HuH-7 (cell line): ENCODE data around the gene HMBS.

Experiments
- DNase-seq: peaks from one replicate; pipeline ENCODE4 v3.0.0; 2011; ENCODE audit warnings: low spot score

Gene HMBS

GRCh38 chr11:119067371-119068222 lies 17.1 kb upstream of the HMBS start, which contains the start of gene VPS11:
VPS11 (plus strand) TSS chr11:119067818; CDS start chr11:119067824, 6 bp downstream.
- peak; percentile 98 for DNase-seq

DNA sequence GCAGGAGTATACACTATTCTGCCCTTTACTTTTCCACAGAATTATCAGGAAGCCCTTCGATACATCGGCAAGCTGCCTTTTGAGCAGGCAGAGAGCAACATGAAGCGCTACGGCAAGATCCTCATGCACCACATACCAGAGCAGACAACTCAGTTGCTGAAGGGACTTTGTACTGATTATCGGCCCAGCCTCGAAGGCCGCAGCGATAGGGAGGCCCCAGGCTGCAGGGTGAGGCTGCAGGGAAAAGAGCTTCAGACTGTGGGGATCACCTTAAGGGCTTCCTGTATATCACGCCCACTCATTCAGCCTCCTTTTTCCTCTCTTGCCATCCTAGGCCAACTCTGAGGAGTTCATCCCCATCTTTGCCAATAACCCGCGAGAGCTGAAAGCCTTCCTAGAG lies 6.8 kb upstream of the HMBS start:
- no peak for DNase-seq

GRCh38 chr11:119078675-119079420 lies 5.8 kb upstream of the HMBS start:
- no peak for DNase-seq

DNA sequence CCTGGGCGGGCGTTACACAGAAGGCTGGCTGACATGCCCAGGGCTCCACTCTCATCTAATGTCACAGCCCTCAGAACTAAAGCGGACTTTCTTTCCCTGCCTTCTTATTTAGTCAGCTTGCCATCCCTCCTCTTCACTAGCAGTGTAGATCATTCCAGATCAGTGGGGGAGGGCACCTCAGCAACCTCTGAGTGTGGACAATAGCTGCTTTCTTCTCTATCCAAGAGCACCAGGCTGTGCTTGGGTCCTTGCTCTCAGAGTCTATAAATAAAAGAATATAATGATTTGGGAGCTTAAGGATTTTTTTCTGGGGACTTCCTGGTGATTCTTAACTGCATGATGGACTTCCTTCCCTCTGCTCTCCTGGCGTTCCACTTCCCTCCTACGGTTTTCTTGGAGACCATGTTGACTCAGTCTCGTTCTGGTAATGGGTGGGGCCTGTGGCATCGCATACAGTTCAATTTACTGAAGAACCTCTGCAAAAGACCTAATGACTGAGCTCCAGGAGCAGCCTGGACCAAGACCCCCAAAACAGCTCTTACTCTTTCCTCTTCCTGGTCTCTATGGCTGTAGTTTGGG lies 2.9 kb upstream of the HMBS start:
- no peak for DNase-seq

GRCh38 chr11:119085437-119085847 lies 761 bp downstream of the HMBS start:
- DNase-seq = no peak

DNA sequence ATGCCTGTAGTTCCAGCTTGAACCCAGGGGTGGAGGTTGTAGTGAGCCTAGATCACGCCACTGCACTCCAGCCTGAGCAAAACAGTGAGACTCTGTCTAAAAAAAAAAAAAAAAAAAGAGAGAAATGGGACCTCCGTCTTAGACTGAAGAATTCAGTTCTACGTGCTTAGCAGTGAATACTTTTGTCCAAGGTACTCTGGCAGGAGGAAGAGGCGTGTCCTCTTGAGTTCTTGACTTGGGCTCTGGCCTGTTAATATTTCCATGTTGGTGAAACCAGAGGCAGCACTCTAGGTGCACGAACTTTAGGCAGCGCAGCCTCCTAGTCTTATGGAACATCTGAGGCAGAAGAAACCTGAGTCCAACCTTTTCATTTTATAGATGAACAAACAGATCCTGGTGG lies 2.4 kb downstream of the HMBS start:
- DNase-seq = no peak

- no peak for DNase-seq
Observed at GRCh38 chr11:119087747-119088241, 3.1 kb downstream of the HMBS start.

DNA sequence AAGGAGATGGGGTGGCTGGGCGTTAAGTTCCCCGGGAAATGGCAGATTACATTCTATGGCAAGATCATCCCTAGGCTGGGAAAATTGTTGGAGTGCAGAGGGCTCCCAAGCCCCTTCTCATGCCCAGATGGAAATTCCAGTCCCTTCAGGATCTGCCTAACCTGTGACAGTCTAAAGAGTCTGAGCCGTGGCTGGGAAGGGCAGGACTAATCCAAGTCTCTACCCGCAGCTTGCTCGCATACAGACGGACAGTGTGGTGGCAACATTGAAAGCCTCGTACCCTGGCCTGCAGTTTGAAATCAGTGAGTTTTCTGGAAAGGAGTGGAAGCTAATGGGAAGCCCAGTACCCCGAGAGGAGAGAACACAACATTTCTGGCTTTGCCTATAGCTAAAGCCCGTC lies 3.7 kb downstream of the HMBS start:
- no peak for DNase-seq

DNA sequence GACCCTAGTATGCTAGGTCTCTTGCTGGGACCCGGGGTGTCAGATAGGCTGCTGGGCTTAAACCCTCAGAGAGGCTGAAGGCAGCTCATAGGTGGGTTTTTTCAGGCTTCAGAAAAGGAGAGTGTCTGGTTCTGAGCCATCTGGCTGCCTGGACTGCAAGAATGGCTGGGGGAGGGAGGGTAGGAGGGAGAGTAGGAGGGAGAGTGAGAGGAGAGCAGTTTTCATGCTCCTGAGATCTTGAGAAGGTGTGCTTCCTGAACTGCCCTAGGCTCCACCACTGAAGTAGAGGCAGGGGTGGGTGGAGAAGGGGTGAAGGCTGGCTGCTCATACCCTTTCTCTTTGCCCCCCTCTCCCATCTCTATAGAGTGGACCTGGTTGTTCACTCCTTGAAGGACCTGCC lies 4.6 kb downstream of the HMBS start:
- DNase-seq = no peak

GRCh38 chr11:119091178-119091577 lies 6.5 kb downstream of the HMBS start:
- no peak for DNase-seq

DNA sequence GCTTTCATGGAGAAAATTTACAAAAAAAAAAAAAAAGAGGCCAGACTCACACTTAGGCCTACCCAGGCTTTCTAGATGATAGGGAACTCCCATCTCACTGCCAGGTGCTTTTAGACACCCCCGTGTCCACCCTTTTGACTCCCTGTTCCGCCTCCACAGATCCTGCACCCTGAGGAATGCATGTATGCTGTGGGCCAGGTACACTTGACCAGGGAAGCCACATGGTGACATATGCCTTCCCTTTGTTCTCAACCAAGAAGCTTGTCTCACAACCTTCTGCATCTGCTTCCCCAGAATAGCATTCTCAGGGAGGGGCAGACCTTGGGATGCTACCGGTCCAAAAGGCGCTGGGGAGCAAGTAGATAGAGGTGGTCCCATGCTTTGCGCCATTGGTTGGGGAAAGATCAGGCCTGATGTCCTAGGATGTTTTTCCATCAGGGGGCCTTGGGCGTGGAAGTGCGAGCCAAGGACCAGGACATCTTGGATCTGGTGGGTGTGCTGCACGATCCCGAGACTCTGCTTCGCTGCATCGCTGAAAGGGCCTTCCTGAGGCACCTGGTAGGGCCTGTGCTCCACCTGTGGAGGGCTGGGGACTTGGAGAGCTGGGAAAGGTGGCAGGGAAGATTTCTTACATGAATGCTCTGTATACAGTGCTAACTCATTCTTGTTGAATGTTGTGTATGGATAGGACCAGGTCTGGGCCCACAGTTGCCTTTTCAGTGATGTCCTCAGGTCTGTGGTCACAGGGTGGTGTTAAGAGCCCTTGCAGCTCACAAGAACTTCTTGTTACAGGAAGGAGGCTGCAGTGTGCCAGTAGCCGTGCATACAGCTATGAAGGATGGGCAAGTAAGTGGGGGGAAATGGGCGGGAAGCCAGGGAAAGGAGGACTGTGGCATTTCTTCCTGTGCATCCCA lies 7.5 kb downstream of the HMBS start:
- no peak for DNase-seq

- DNase-seq = no peak
Observed at GRCh38 chr11:119092880-119093842, 8.5 kb downstream of the HMBS start.

DNA sequence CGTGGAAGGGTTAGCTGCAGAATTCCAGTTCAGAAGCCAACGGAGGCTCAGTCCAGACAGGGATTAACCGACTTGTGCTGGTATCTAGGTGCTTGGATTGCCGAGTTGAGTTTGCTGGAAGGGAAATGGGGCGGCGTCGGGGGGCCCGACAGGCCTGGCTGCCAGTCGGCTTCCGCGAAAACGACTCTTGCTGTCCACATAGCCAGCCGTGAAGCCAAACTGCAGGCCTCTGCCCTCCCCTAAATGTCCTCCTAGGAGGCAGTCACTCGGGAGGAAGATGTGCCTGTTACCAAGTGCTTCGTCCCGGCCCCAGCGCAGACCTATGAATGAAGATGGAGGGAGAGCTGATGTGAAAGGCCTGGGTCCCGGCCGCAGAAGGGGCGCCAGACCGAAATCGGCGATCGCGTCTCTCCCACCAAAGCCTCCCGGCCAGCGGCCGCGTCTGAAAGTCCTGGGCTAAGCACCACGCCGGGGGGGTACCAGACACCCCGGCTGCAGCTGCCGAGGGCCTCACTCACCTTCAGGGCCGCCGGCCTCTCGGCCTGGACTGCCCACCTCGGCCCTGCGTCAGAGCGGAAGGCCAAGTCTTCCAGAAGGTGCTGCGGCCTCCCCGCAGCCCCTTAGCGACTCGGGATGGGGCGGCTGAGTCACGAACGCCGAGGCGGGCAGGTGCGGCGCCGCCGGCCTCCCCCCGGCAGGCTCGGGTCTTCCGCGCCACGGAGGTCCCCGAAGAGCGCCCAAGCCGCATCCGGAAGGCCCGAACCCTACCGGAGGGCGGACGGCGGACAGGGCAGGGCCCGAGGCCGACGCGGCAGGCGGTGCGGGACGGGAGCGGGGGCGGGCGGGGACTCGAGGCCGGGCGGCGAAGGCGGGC lies 9.5 kb downstream of the HMBS start:
- no peak for DNase-seq

GRCh38 chr11:119094816-119095065 lies 10.1 kb downstream of the HMBS start:
- DNase-seq = peak; percentile 45

GRCh38 chr11:119095066-119095880 lies 10.6 kb downstream of the HMBS start:
- DNase-seq = peak; percentile 99

- no peak for DNase-seq
Observed at GRCh38 chr11:119099711-119100110, 15.0 kb downstream of the HMBS start.

DNA sequence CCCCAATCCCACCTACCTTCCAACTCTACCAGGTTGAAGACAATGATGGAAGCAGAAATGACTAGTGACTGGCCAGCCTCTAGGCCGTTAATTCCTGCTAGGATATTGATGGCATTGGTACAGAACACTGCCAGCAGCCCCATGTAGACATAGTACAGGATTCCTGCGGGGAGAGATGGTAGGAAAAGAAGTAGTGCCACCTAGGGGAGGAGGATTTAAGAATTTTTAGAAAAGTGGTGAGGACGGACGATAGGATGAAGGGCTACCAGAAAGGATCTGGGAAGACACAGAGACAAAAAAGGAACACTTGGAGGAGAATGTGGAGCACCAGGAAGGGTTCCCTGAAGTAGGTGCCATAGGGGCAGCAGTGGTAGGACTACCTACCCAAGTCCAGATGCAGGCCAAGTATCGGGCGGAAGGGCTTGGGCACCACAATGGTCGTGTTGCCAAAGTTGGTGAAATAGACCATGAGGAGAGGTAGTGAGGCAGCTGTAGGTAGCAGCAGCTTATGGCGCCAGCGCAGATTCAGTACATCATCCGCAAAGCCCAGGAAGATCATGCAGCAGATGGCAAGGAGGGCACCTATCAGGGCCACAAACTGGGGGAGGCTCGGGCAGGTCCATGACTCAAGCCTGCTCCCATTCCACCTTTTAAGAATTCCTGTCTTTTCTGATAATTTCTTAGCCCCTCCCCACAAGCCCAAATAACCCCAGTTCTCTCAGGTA lies 15.7 kb downstream of the HMBS start:
- DNase-seq = no peak
